Measurements from ENCODE around the gene GPR183. TPM values are rescaled to one million over a fixed set of nuclear protein-coding genes. Genes with fewer than 3 reads are reported as not detected.

The GPR183 gene
- total RNA-seq, 1 experiment from 2014 or later: 0.15 TPM

- POLR2A ChIA-PET: no interaction called here
- no TSS peak for BruUV-seq (replicated peaks)
These were observed 18.8 kb upstream of the GPR183 start for GRCh38 chr13:99326012-99326411.

DNA sequence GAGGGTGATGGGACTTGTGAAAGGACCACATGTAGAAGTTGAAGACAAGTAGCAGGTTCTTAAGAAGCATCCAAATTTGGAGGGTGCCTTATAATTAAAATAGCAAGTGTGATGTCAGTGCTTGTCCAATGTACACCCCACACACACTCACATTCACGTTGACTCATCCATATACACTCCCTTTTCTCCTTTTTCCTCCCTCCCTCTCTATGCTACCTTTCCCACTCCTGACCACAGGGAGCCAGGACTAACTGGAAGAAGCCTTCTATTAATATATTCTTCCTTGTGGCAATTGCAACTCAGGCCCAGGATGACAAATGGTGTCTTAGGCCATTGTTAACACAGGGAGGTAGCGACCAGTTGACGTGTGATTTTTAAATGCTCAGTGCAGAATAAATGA lies 16.3 kb upstream of the GPR183 start:
- ChIA-PET CTCF (no interaction called here), POLR2A (no interaction called here)
- H3K27me3 ChIP-seq (ENCODE audit: control insufficient read depth, insufficient read depth, low read length): no peaks in the 10 kb centered on the region
- H3K36me3 ChIP-seq (ENCODE audit: control insufficient read depth, insufficient read depth, low read length): no peaks in the 10 kb centered on the region
- intact Hi-C loops (cut with micrococcal nuclease; ENCODE audit: unreplicated experiment): no loop called here
- DNase-seq (ENCODE audit: low read depth, low spot score) (no peak), ATAC-seq (no peak)
- H3K27ac ChIP-seq (ENCODE audit: low read length): no peak overlapping the region
- no peak overlapping the region for H3K4me3 ChIP-seq (ENCODE audit: low read depth in 2 of 2, low read length in 2 of 2)
- in situ Hi-C loops (cut with HindIII; ENCODE audit: low pct_unique_long_range_greater_than_20kb, low sequenced_read_pairs): no loop called here
- no peak for TF ChIP-seq REST (IDR thresholded peaks at IDR 0.05; ENCODE audit: insufficient read depth in 1 of 2, low read depth in 2 of 2, low read length in 1 of 2)
- no TSS peak for BruUV-seq (replicated peaks)
- H3K9me3 ChIP-seq (ENCODE audit: control insufficient read depth, insufficient read depth, low read depth, low read length): no peaks in the 10 kb centered on the region
- H3K4me1 ChIP-seq (ENCODE audit: control insufficient read depth, insufficient read depth, low read length): no peaks in the 10 kb centered on the region

More at GRCh38 chr13:99326012-99326411, 18.8 kb upstream of the GPR183 start:
- in situ Hi-C loops (cut with HindIII; ENCODE audit: low pct_unique_long_range_greater_than_20kb, low sequenced_read_pairs): no loop called here
- no peaks in the 10 kb centered on the region for H3K36me3 ChIP-seq (ENCODE audit: control insufficient read depth, insufficient read depth, low read length)
- CTCF ChIA-PET: no interaction called here
- H3K9me3 ChIP-seq (ENCODE audit: control insufficient read depth, insufficient read depth, low read depth, low read length): no peaks in the 10 kb centered on the region
- H3K27ac ChIP-seq (ENCODE audit: low read length): no peak overlapping the region
- ATAC-seq (no peak), DNase-seq (ENCODE audit: low read depth, low spot score) (no peak)
- H3K27me3 ChIP-seq (ENCODE audit: control insufficient read depth, insufficient read depth, low read length): no peaks in the 10 kb centered on the region
- H3K4me1 ChIP-seq (ENCODE audit: control insufficient read depth, insufficient read depth, low read length): no peaks in the 10 kb centered on the region
- no peak overlapping the region for H3K4me3 ChIP-seq (ENCODE audit: low read depth in 2 of 2, low read length in 2 of 2)
- TF ChIP-seq TCF7L2 (IDR thresholded peaks at IDR 0.05; ENCODE audit: low read depth, low read length) (no peak), CTCF (IDR thresholded peaks at IDR 0.05) (no peak), SIN3A (IDR thresholded peaks at IDR 0.05; ENCODE audit: borderline replicate concordance, insufficient read depth, low read depth, low read length) (no peak), POLR2AphosphoS5 (IDR thresholded peaks at IDR 0.05; ENCODE audit: low read depth, low read length) (no peak), REST (IDR thresholded peaks at IDR 0.05; ENCODE audit: insufficient read depth in 1 of 2, low read depth in 2 of 2, low read length in 1 of 2) (no peak)
- intact Hi-C loops (cut with micrococcal nuclease; ENCODE audit: unreplicated experiment): no loop called here

Data from Panc1 (cell line).